Measurements from ENCODE around the gene SMAD5.

- no peak for TF ChIP-seq EZH2 (IDR thresholded peaks at IDR 0.05)
- TF ChIP-seq POLR2AphosphoS5 (IDR thresholded peaks at IDR 0.05; ENCODE audit: borderline replicate concordance, low read depth, low read length) = no peak
- no peak for TF ChIP-seq FOXP2 (optimal IDR thresholded peaks at IDR 0.05; ENCODE audit: control extremely low read depth, extremely low read length, insufficient read depth)
Observed at GRCh38 chr5:136132087-136132486, 558 bp upstream of the SMAD5 start.
